Inflammatory macrophage (primary cell): ENCODE measurements around the gene CABP4.

ENCODE experiments used
- DNase-seq, 2 donors: peaks; one replicate each; pipeline ENCODE4 v3.0.0-alpha.2; 2020 to 2022
- total RNA-seq, 18 experiments: gene quantifications; one replicate each; lab custom pipeline; 2026; ENCODE audit warnings: mixed read lengths in 6 of 18, inconsistent platforms in 2 of 18; lab: John Stamatoyannopoulos, UW

Gene CABP4
- 0.11 to 2.0 (median 1.0) reads per million in 18 experiments for total RNA-seq

- DNase-seq = no peak
Observed at GRCh38 chr11:67455054-67455453, at the start of gene CABP4. TSS of gene CABP4 (plus strand) at chr11:67455354. CDS start at chr11:67455424, 70 bp downstream.

GRCh38 chr11:67405688-67406339, 49.3 kb upstream of the CABP4 start:
- DNase-seq = no peak

GRCh38 chr11:67406420-67406968, 48.7 kb upstream of the CABP4 start:
- no peak for DNase-seq

- peak in 1 of 2 donors; percentile 35 for DNase-seq
Observed at GRCh38 chr11:67406969-67407687, 48.0 kb upstream of the CABP4 start.

GRCh38 chr11:67407688-67408163, 47.4 kb upstream of the CABP4 start:
- DNase-seq = no peak

GRCh38 chr11:67408437-67409200, 46.5 kb upstream of the CABP4 start:
- no peak for DNase-seq

- DNase-seq = no peak
Observed at GRCh38 chr11:67409261-67409666, 45.9 kb upstream of the CABP4 start.

- no peak for DNase-seq
Observed at GRCh38 chr11:67409781-67410368, 45.3 kb upstream of the CABP4 start.

- no peak for DNase-seq
Observed at GRCh38 chr11:67410369-67410831, 44.8 kb upstream of the CABP4 start.

- no peak for DNase-seq
Observed at GRCh38 chr11:67410984-67411784, 44.0 kb upstream of the CABP4 start.

GRCh38 chr11:67411785-67412152, 43.4 kb upstream of the CABP4 start:
- no peak for DNase-seq

- DNase-seq = no peak
Observed at GRCh38 chr11:67412495-67413179, 42.5 kb upstream of the CABP4 start.

GRCh38 chr11:67413266-67413849, 41.8 kb upstream of the CABP4 start:
- DNase-seq = no peak

GRCh38 chr11:67415501-67416304, 39.5 kb upstream of the CABP4 start, which contains the start of gene CARNS1:
TSS of gene CARNS1 (plus strand) at chr11:67415678. CDS start at chr11:67416200, 522 bp downstream.
- DNase-seq = no peak

- DNase-seq = no peak
Observed at GRCh38 chr11:67416416-67417335, 38.5 kb upstream of the CABP4 start.

- DNase-seq = no peak
Observed at GRCh38 chr11:67417425-67417824, 37.7 kb upstream of the CABP4 start.

- no peak for DNase-seq
Observed at GRCh38 chr11:67418476-67419281, 36.5 kb upstream of the CABP4 start.
